A549 (cell line): Measurements from ENCODE around the gene CNBP. TPM values are rescaled to one million over a fixed set of nuclear protein-coding genes. Genes with fewer than 3 reads are reported as not detected.

ENCODE experiments used
- ATAC-seq, 2 experiments: fragments of 200-7000 bp in 1 of 2; fragments of >200 bp in 1 of 2; cut with Nextera tagmentation in 1 of 2; cut with Tn5 transposase in 1 of 2; 3 replicates each; pipeline versions ENCODE4 v1.8.0 to v1.9.1; 2018 to 2020; ENCODE audit warnings: mild to moderate bottlenecking in 1 of 2, moderate library complexity in 1 of 2
- CTCF ChIA-PET: fragments of 300-600 bp; sonication (Branson Sonifier 250); formaldehyde crosslinking; extraction: SDS; loops from one replicate; lab custom pipeline; 2021; ENCODE audit warnings: antibody characterized with exemption, inconsistent platforms; lab: Yijun Ruan, JAX
- POLR2A ChIA-PET: fragments of 350-600 bp; formaldehyde crosslinking; extraction: SDS; loops from one replicate; lab custom pipeline; 2021; ENCODE audit warnings: antibody characterized with exemption, inconsistent platforms; lab: Yijun Ruan, JAX
- DNase-seq, 2 experiments: peaks; one replicate each; pipeline versions ENCODE4 v3.0.0 to v3.0.0-alpha.2; 2011 to 2016; ENCODE audit warnings: low read depth in 1 of 2, low spot score in 1 of 2
- FAIRE-seq: peaks from 2 replicates; lab custom pipeline; 2011; peaks lifted over from hg19 to GRCh38; lab: Jason Lieb, UNC
- H3K27ac ChIP-seq, 2 experiments: fragments of >200 bp; sonication (Bioruptor Twin); formaldehyde crosslinking; 3 replicates each; pipeline ENCODE4 v1.5.1; 2016 to 2017
- H3K4me1 ChIP-seq: fragments of >200 bp; sonication (Bioruptor Twin); formaldehyde crosslinking; 3 replicates; pipeline ENCODE4 v1.6.1; 2016
- H3K4me2 ChIP-seq: fragments of >200 bp; sonication (Bioruptor Twin); formaldehyde crosslinking; 3 replicates; pipeline ENCODE4 v1.6.1; 2016
- H3K4me3 ChIP-seq: fragments of >200 bp; sonication (Bioruptor Twin); formaldehyde crosslinking; 3 replicates; pipeline ENCODE4 v1.5.1; 2016
- H3K9me3 ChIP-seq: fragments of >200 bp; sonication (Bioruptor Twin); formaldehyde crosslinking; 3 replicates; pipeline ENCODE4 v1.6.1; 2016
- BCL3 ChIP-seq: fragments of >200 bp; sonication (Bioruptor Twin); formaldehyde crosslinking; IDR thresholded peaks from 3 replicates; pipeline ENCODE4 v1.6.1; 2016
- E2F6 ChIP-seq: IDR thresholded peaks from 2 replicates; pipeline ENCODE4 v1.6.1; 2012; ENCODE audit warnings: low read depth, borderline replicate concordance
- EP300 ChIP-seq, 2 experiments: fragments of >200 bp; sonication (Bioruptor Twin); formaldehyde crosslinking; IDR thresholded peaks; 2 replicates in 1 of 2; 3 replicates in 1 of 2; pipeline ENCODE4 v1.6.1; 2016 to 2017
- GATA3 ChIP-seq: IDR thresholded peaks from 2 replicates; pipeline ENCODE4 v1.6.1; 2012; ENCODE audit warnings: borderline replicate concordance
- JUN ChIP-seq, 2 experiments: fragments of >200 bp; sonication (Bioruptor Twin); formaldehyde crosslinking; IDR thresholded peaks; 2 replicates in 1 of 2; 3 replicates in 1 of 2; pipeline ENCODE4 v1.6.1; 2016 to 2017
- MAX ChIP-seq: IDR thresholded peaks from 2 replicates; pipeline ENCODE4 v1.6.1; 2012
- MYC ChIP-seq: IDR thresholded peaks from 2 replicates; pipeline ENCODE4 v1.6.1; 2012; ENCODE audit warnings: mild to moderate bottlenecking, inconsistent platforms, low read length, improper control_type of control experiment, borderline replicate concordance
- NR3C1 ChIP-seq: fragments of >200 bp; sonication (Bioruptor Twin); formaldehyde crosslinking; IDR thresholded peaks from 3 replicates; pipeline ENCODE4 v1.6.1; 2017
- PBX3 ChIP-seq: IDR thresholded peaks from 2 replicates; pipeline ENCODE4 v1.6.1; 2012
- PHF8 ChIP-seq: fragments of 200-600 bp; sonication (generic); IDR thresholded peaks from 2 replicates; pipeline ENCODE4 v1.6.1; 2016; ENCODE audit warnings: low read depth, mild to moderate bottlenecking, antibody characterized with exemption, moderate library complexity, borderline replicate concordance
- POLR2A ChIP-seq: IDR thresholded peaks from 2 replicates; pipeline ENCODE4 v1.6.1; 2012; ENCODE audit warnings: mild to moderate bottlenecking, low read length
- TP53 ChIP-seq: fragments of 250-450 bp; sonication (Bioruptor Pico); IDR thresholded peaks from 2 replicates; pipeline ENCODE4 v1.5.0; 2021; ENCODE audit warnings: mild to moderate bottlenecking, moderate library complexity
- ZNF302 ChIP-seq: fragments of 250-450 bp; sonication (Bioruptor Pico); IDR thresholded peaks from 2 replicates; pipeline ENCODE4 v1.9.0; 2021; ENCODE audit warnings: inconsistent platforms, mild to moderate bottlenecking, moderate library complexity
- WGBS: methylation state at CpG from one replicate; pipeline ENCODE4 v1.1.6; 2017; ENCODE audit errors: missing lambda C conversion rate; 5-methylcytosine and 5-hydroxymethylcytosine counted together
- polyA minus RNA-seq: library from RNA; depleted of rRNA, polyadenylated mRNA; stranded (reverse); fragments of >200 nt; gene quantifications from 2 replicates; pipeline ENCODE4 v1.2.3, GENCODE V29; 2011; rRNA and poly(A)+ RNA removed
- polyA plus RNA-seq, 4 experiments: library from polyadenylated mRNA; depleted of rRNA in 3 of 4; stranded (reverse); fragments of >200 nt; fragmentation: RNase III in 1 of 4; extraction: RNeasy Plus Mini Kit Qiagen cat#74134 plus additional on column Dnase treatment in 1 of 4; gene quantifications; 2 replicates in 3 of 4; 3 replicates in 1 of 4; pipeline ENCODE4 v1.2.3, GENCODE V29; 2011 to 2017

CNBP gene
- polyA plus RNA-seq (2011; rRNA removed), result 309 and 365 TPM in 2 replicates
- 217 TPM in 2 replicates for polyA plus RNA-seq (2012; cell fraction: cytosol; rRNA removed)
- polyA plus RNA-seq (2012; cell fraction: nucleus; rRNA removed), result 88.8 and 136 TPM in 2 replicates
- polyA plus RNA-seq (2017; fragmentation: RNase III; extraction: RNeasy Plus Mini Kit Qiagen cat#74134 plus additional on column Dnase treatment), result 304 to 324 TPM (median 312 TPM) in 3 replicates
- 143 and 152 TPM in 2 replicates for polyA minus RNA-seq

- H3K4me2 ChIP-seq, result peak within 1 kb of the TSS; percentile 93
- ATAC-seq, result peak; percentile 99
- CTCF ChIA-PET, result interaction anchor here (0.6 to 3.2 kb wide), 7 partner anchors 8 to 144 kb away, joined by 3 to 25 read pairs (median 3); no protein-coding TSS in a partner anchor
- H3K9me3 ChIP-seq, result no peaks in the 10 kb centered on the region
- POLR2A ChIA-PET, result interaction anchor here (0.7 to 2.6 kb wide), 12 partner anchors 12 to 133 kb away, joined by 3 to 16 read pairs (median 5); partner anchors contain the start of genes COPG1 and RAB43
- peak within 1 kb of the TSS; percentile 98 for H3K4me3 ChIP-seq
- WGBS, result 0% methylated on average over 2 of the region's 83 CpGs
- peaks cover 47% of the 10 kb centered on the region for H3K4me1 ChIP-seq
- TF ChIP-seq PHF8 (peak; percentile 92), BCL3 (peak; percentile 57; the same call in 1 of the 3 replicates), ZNF302 (CRISPR knock-in tag) (no peak), MYC (peak; percentile 51; the same call in 1 of the 2 replicates), MAX (peak; percentile 68; the same call in 1 of the 2 replicates), GATA3 (0 out of 2 replicates have a peak, but pooled peaks have one; percentile 11), EP300 (IDR thresholded peaks at IDR 0.05) (no peak), PBX3 (peak; percentile 27; the same call in 1 of the 2 replicates), E2F6 (peak; percentile 25), POLR2A (peak; percentile 61), JUN (IDR thresholded peaks at IDR 0.05) (peak; percentile 65 to 87; a peak in 4 of 5 replicates), TP53 (CRISPR knock-in tag) (no peak)
- FAIRE-seq, result no peak
- DNase-seq, result peak; percentile 86 to 94
- H3K27ac ChIP-seq, result peak within 1 kb of the TSS; percentile 99 to 100
Measured at GRCh38 chr3:129183569-129184395, at the start of gene CNBP. TSS of gene CNBP (minus strand) at chr3:129183896. CDS start at chr3:129171757, 12,139 bp downstream.

- DNase-seq (peak in 1 of 2 experiments; percentile 29), FAIRE-seq (no peak), ATAC-seq (no peak)
- TF ChIP-seq NR3C1, result no peak
- Histone ChIP-seq H3K9me3 (no peaks in the 10 kb centered on the region), H3K4me2 (peak overlapping the region; percentile 11; the same call in 2 of the 3 replicates), H3K27ac (peak overlapping the region; percentile 58 to 88), H3K4me1 (peaks cover 45% of the 10 kb centered on the region), H3K4me3 (no peak overlapping the region)
- ChIA-PET CTCF (interaction anchor here (0.6 to 11.5 kb wide), 7 partner anchors 8 to 261 kb away, joined by 3 to 82 read pairs (median 5); no protein-coding TSS in a partner anchor), POLR2A (interaction anchor here (0.7 to 1.2 kb wide), 7 partner anchors 14 to 110 kb away, joined by 3 to 6 read pairs (median 3); partner anchors contain the start of genes CNBP, COPG1 and RAB43)
- 78% methylated on average over 10 of the region's 10 CpGs for WGBS
Measured at GRCh38 chr3:129231331-129232119, 47.8 kb upstream of the CNBP start.
